NCI-H1694 (cell line): ENCODE data around the gene SERPINE1.
"Not testable (repeated sequence)": the region's sequence is repeated elsewhere in the genome, so short reads cannot be mapped to it uniquely, and the experiment has no call there.

Source experiments
- DNase-seq: peaks from one replicate; lab custom pipeline; 2025; lab: John Stamatoyannopoulos, UW

The SERPINE1 gene

DNA sequence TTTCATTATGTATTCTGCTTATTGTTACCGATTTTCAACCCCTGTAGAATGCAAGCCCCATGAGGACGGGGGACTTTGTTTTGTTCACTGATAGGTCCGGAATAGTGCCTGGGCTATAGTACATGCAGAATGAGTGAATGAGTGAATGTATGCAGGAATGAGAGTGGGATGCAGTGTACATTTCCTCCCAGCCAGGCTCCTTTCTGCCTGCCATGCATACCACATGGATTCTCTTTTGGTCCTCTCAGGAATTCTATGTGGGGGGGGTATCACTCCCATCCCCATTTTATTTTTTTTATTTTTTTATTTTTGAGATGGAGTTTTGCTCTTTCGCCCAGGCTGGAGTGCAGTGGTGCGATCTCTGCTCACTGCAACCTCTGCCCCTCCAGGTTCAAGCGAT lies 24.9 kb upstream of the SERPINE1 start:
- no peak for DNase-seq

GRCh38 chr7:101103701-101104100 lies 23.2 kb upstream of the SERPINE1 start:
- not testable (repeated sequence) for DNase-seq

DNA sequence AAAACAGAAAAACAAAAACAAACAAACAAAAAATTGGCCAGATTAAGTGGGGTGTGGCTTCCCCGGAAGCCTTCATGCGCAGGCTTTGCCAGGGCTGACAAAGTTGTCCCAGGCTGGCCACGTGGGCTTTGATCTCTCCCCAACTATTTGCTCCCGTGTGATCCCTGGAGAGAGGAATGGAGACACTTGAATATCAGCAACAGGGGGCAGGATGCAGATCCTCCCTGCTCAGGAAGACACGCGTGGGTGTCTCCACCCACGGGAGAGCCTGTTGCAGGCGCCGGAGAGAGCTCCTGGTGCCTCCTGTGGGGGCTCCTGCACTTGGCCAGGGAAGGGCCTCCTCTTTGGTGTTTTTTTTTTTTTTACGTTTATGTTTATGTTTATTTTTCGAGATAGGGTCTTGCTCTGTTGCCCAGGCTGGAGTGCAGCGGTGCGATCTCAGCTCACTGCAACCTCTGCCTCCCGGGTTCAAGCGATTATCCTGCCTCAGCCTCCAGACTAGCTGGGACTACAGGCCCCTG lies 22.7 kb upstream of the SERPINE1 start:
- DNase-seq: no peak

DNA sequence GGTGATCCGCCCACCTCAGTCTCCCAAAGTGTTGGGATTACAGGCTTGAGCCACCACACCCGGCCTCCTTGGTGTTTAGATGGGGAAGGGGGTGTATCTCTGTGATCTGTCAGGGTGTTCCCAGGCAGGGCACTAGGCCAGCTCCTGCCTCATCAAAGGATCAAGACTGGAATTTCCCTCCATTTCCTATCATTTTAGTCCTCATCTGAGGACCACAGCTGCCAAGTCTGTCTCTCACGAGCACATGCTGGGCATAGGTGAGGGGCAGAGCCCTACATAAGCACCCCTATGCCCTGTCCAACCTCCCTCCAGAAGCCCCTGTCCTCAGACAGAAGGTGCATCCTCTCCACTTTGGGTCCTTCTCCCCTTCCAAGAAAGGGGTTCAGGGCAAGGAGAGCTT lies 22.1 kb upstream of the SERPINE1 start:
- no peak for DNase-seq

- DNase-seq: not testable (repeated sequence)
These were observed 21.7 kb upstream of the SERPINE1 start for GRCh38 chr7:101105248-101105647.

- no peak for DNase-seq
These were observed 20.5 kb upstream of the SERPINE1 start for GRCh38 chr7:101106386-101106785.

DNA sequence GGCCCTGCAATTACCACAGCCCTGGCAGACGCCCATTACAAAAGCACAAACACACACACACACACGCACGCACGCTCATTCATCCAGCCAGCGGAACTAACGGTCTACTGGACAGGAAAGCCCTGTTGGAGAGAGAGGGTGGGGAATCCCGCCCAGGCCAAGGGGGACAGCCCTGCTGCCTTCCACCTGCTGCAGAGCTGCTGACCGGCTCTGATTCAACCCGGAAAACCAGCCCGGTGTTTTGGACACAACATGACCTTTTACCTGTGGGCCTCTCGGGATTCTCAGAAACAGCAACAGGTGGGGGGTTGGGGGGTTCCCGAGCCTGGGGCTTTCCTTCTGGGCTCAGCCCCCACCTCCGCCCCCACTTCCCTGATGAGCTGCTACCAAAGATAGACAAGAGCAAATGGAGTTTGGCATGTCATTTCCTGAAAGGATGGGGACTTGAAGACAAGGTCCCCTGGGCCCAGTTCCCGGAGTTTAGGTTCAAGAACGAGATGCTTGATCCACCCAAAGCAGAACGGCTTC lies 18.5 kb upstream of the SERPINE1 start:
- DNase-seq: no peak

GRCh38 chr7:101108961-101109360 lies 17.9 kb upstream of the SERPINE1 start:
- no peak for DNase-seq

- DNase-seq: no peak
These were observed 17.5 kb upstream of the SERPINE1 start for GRCh38 chr7:101109368-101109767.

- DNase-seq: no peak
These were observed 15.6 kb upstream of the SERPINE1 start for GRCh38 chr7:101111261-101111660.

GRCh38 chr7:101112233-101112632 lies 14.7 kb upstream of the SERPINE1 start:
- DNase-seq: no peak

DNA sequence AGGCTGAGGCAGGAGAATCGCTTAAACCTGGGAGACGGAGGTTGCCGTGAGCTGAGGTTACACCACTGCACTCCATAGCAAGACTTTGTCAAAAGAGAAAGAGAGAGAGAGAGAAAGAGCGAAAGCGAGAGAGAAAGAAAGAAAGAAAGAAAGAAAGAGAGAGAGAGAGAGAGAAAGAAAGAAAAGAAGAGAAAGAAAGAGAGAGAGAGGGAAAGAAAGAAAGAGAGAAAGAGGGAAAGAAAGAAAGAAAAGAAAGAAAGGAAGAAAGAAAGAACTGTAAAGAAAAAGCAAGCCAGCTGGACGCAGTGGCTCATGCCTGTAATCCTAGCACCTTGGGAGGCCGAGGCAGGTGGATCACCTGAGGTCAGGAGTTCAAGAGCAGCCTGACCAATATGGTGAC lies 13.8 kb upstream of the SERPINE1 start:
- not testable (repeated sequence) for DNase-seq

DNA sequence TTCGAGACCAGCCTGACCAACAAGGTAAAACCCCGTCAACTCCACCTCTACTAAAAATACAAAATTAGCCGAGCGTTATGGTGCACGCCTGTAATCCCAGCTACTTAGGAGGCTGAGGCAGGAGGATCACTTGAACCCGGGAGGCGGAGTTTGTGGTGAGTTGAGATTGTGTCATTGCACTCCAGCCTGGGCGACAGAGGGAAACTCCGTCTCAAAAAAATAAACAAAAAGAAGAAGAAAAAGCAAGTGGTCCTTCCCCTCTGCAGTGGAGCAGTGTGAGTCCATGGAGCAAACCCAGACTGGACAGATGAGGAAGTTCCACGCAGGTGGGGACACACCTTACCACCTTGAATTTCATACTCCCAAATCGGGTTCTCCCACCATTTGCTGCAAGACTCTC lies 13.1 kb upstream of the SERPINE1 start:
- no peak for DNase-seq

DNA sequence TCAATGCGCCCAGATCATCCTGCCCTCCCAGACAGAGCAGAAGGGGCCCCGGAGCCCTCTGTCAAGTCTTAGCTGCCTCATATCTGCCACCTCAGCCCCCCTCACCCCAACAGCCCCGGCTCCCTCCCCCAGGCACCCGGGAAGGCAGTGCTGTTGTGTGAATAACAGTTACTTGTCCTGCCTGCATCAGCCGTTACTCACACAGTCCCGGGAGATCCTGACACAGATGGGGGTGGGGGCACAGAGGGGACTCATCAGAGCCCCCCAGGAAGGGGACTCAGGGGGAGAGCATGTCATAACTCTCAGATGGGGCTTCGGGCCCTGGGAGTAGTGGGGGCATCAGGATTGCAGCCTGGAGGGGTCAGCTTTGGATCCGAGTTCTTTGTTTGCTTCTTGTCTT lies 12.4 kb upstream of the SERPINE1 start:
- no peak for DNase-seq

GRCh38 chr7:101115215-101115614 lies 11.7 kb upstream of the SERPINE1 start:
- DNase-seq: no peak

- no peak for DNase-seq
These were observed 10.0 kb upstream of the SERPINE1 start for GRCh38 chr7:101116898-101117297.

DNA sequence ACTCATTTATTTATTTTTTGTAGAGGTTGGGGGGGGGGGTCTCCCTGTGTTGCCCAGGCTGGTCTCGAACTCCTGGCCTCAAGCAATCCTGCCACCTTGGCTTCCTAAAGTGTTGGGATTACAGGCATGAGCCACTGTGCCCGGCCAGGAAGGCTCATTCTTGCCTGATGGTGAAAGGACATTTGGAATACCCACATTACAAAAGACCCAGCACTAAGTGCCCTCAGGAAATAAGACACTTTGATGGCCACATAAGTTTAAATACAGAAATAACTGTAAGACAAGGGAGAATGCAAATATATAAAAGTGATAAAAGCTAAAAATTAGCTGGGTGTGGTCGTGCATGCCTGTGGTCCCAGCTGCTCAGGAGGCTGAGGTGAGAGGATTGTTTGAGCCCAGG lies 8.0 kb upstream of the SERPINE1 start:
- no peak for DNase-seq

DNA sequence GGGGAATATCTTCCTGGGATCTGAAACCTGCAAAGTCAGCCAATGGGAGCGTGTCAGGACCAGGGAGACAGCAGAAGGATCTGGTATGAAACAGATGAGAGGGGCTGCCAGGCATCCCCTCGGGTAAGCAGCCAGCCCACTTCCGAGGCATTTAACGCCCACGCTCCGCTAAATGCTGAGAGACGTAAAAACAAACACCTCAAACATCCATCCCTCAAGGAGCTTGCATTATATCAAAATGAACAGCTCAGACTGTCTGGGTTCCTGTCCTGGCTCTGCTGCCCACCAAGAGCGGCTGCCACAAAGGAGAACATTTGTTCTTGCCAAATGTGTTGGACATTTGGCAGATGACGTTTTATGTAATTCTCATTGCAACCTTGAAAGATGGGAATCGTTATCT lies 7.0 kb upstream of the SERPINE1 start:
- DNase-seq: no peak

- no peak for DNase-seq
These were observed 6.6 kb upstream of the SERPINE1 start for GRCh38 chr7:101120315-101120714.

GRCh38 chr7:101121631-101121990 lies 5.3 kb upstream of the SERPINE1 start:
- DNase-seq: not testable (repeated sequence)

GRCh38 chr7:101121991-101122932 lies 4.6 kb upstream of the SERPINE1 start:
- no peak for DNase-seq

GRCh38 chr7:101122933-101123702 lies 3.8 kb upstream of the SERPINE1 start:
- no peak for DNase-seq

GRCh38 chr7:101123703-101124068 lies 3.2 kb upstream of the SERPINE1 start:
- no peak for DNase-seq
